Measurements from ENCODE around the gene SEC23A. TPM values are rescaled to one million over a fixed set of nuclear protein-coding genes. Genes with fewer than 3 reads are reported as not detected.

Gene SEC23A
- total and polyA plus RNA-seq, 4 donors: 36.5 to 169 (median 52.1) TPM

GRCh38 chr14:39015360-39015961, 87.6 kb downstream of the SEC23A start:
- Histone ChIP-seq H3K4me1 (ENCODE audit: control insufficient read depth in 4 of 4, insufficient read depth in 4 of 4, low read length in 3 of 4) (peaks cover 1 to 18% (median 8%) of the 10 kb centered on the region in 4 donors), H3K27ac (ENCODE audit: low read depth in 1 of 2, low read length in 2 of 2) (no peak overlapping the region), H3K27me3 (ENCODE audit: control insufficient read depth in 4 of 4, insufficient read depth in 4 of 4, low read length in 3 of 4) (no peaks in the 10 kb centered on the region), H3K9me3 (ENCODE audit: control insufficient read depth in 4 of 4, low read length in 3 of 4) (no peaks in the 10 kb centered on the region), H3K4me3 (ENCODE audit: low read depth in 1 of 3, low read length in 3 of 3) (no peak overlapping the region), H3K36me3 (ENCODE audit: control insufficient read depth in 4 of 4, insufficient read depth in 3 of 4, low read depth in 1 of 4, low read length in 3 of 4) (no peaks in the 10 kb centered on the region), H3K9ac (ENCODE audit: low read depth in 1 of 2, low read length in 2 of 2) (no peak overlapping the region)
- WGBS: 28% methylated on average over 5 of the region's 5 CpGs
- peak; percentile 80 for TF ChIP-seq CTCF (IDR thresholded peaks at IDR 0.05; ENCODE audit: low read depth, low read length, missing input control)
- no peak for TF ChIP-seq FOXA2 (IDR thresholded peaks at IDR 0.05)
- TF ChIP-seq RAD21 (IDR thresholded peaks at IDR 0.05): peak; percentile 86 to 88
- no peak for TF ChIP-seq RXRA (IDR thresholded peaks at IDR 0.05)
- TF ChIP-seq MAX (IDR thresholded peaks at IDR 0.05): no peak
- no peak for TF ChIP-seq SP1 (IDR thresholded peaks at IDR 0.05)
- no peak for TF ChIP-seq JUND (IDR thresholded peaks at IDR 0.05)
- no peak for DNase-seq (ENCODE audit: low spot score)

- no peaks in the 10 kb centered on the region for H3K27me3 ChIP-seq (ENCODE audit: control insufficient read depth in 4 of 4, insufficient read depth in 4 of 4, low read length in 3 of 4)
- H3K27ac ChIP-seq (ENCODE audit: low read depth in 1 of 2, low read length in 2 of 2): no peak overlapping the region
Observed at GRCh38 chr14:39014460-39014859, 88.6 kb downstream of the SEC23A start.

More at GRCh38 chr14:39014460-39014859, 88.6 kb downstream of the SEC23A start:
- no peaks in the 10 kb centered on the region for H3K36me3 ChIP-seq (ENCODE audit: control insufficient read depth in 4 of 4, insufficient read depth in 3 of 4, low read depth in 1 of 4, low read length in 3 of 4)
- no peak overlapping the region for H3K9ac ChIP-seq (ENCODE audit: low read depth in 1 of 2, low read length in 2 of 2)
- H3K9me3 ChIP-seq (ENCODE audit: control insufficient read depth in 4 of 4, low read length in 3 of 4): no peaks in the 10 kb centered on the region
- WGBS: 80% methylated on average over 1 of the region's 1 CpG
- no peak for DNase-seq (ENCODE audit: low spot score)
- TF ChIP-seq ZBTB33 (IDR thresholded peaks at IDR 0.05) (no peak), REST (IDR thresholded peaks at IDR 0.05) (no peak), ATF3 (IDR thresholded peaks at IDR 0.05) (no peak), MAX (IDR thresholded peaks at IDR 0.05) (no peak), RAD21 (IDR thresholded peaks at IDR 0.05) (no peak), CTCF (IDR thresholded peaks at IDR 0.05; ENCODE audit: low read depth, low read length, missing input control) (no peak), EGR1 (IDR thresholded peaks at IDR 0.05; ENCODE audit: low read depth in 2 of 2) (no peak), JUND (IDR thresholded peaks at IDR 0.05) (no peak), GABPA (IDR thresholded peaks at IDR 0.05 in 1 of 2, conservative IDR thresholded peaks at IDR 0.05 in 1 of 2) (no peak)
- no peak overlapping the region for H3K4me3 ChIP-seq (ENCODE audit: low read depth in 1 of 3, low read length in 3 of 3)
- H3K4me1 ChIP-seq (ENCODE audit: control insufficient read depth in 4 of 4, insufficient read depth in 4 of 4, low read length in 3 of 4): peaks cover 3 to 18% (median 8%) of the 10 kb centered on the region in 4 donors

Measured in liver (tissue), 9 donors.